HepG2 (cell line): Measurements from ENCODE around the gene ADCY7. TPM values are rescaled to one million over a fixed set of nuclear protein-coding genes. Genes with fewer than 3 reads are reported as not detected.
A peak's percentile ranks its signal among the peaks of the same experiment; 100 is the strongest.

ENCODE experiments used
- KAT8 ChIP-seq: IDR thresholded peaks from 2 replicates; pipeline ENCODE4 v1.6.1; 2016; ENCODE audit warnings: missing genetic modification reagents, missing compliant biosample characterization
- NFKB2 ChIP-seq: sonication (generic); formaldehyde crosslinking; IDR thresholded peaks from 2 replicates; pipeline ENCODE4 v1.4.0; 2020; ENCODE audit warnings: missing genetic modification reagents, borderline replicate concordance
- NR1H2 ChIP-seq: sonication (generic); formaldehyde crosslinking; IDR thresholded peaks from 2 replicates; pipeline ENCODE4 v1.8.1; 2022; ENCODE audit warnings: low read depth, missing genetic modification reagents, borderline replicate concordance
- NR2F6 ChIP-seq, 2 experiments: IDR thresholded peaks; 2 replicates each; pipeline ENCODE4 v1.6.1; 2016; ENCODE audit warnings: antibody characterized with exemption in 1 of 2, mild to moderate bottlenecking in 1 of 2
- NR3C1 ChIP-seq: sonication (generic); formaldehyde crosslinking; IDR thresholded peaks from 2 replicates; pipeline ENCODE4 v1.4.0; 2020; ENCODE audit warnings: missing genetic modification reagents
- SATB2 ChIP-seq: sonication (generic); formaldehyde crosslinking; IDR thresholded peaks from 2 replicates; pipeline ENCODE4 v1.5.0; 2020; ENCODE audit warnings: missing genetic modification reagents
- TBX3 ChIP-seq: fragments of 450-650 bp; IDR thresholded peaks from 2 replicates; pipeline ENCODE4 v1.6.1; 2017; ENCODE audit warnings: antibody characterized with exemption, mild to moderate bottlenecking, inconsistent platforms, borderline replicate concordance
- ZNF124 ChIP-seq: sonication (generic); formaldehyde crosslinking; IDR thresholded peaks from 2 replicates; pipeline ENCODE4 v1.4.0; 2020; ENCODE audit warnings: missing genetic modification reagents
- ZNF567 ChIP-seq: sonication (generic); formaldehyde crosslinking; IDR thresholded peaks from 2 replicates; pipeline ENCODE4 v1.8.1; 2023; ENCODE audit warnings: mild to moderate bottlenecking, missing genetic modification reagents, borderline replicate concordance
- polyA plus RNA-seq, 8 experiments: library from polyadenylated mRNA; depleted of rRNA in 3 of 8; stranded (reverse) in 7 of 8; unstranded in 1 of 8; fragments of >200 nt; fragmentation: Illumina TruSeq in 4 of 8; extraction: Trizol in 4 of 8; gene quantifications; 2 replicates each; pipeline versions ENCODE4 v1.2.1 to v1.2.3, GENCODE V29; 2011 to 2016; ENCODE audit warnings: low read depth in 4 of 8, missing spikeins in 1 of 8, mixed read lengths in 1 of 8; ENCODE audit not compliant: insufficient read depth in 1 of 8
- total RNA-seq, 5 experiments: library from RNA; depleted of rRNA; stranded (reverse); fragments of >200 nt; fragmentation: Illumina TruSeq; extraction: Trizol; gene quantifications; 2 replicates each; pipeline ENCODE4 v1.2.3, GENCODE V29; 2016; ENCODE audit warnings: low read depth in 1 of 5
- TF ChIP-seq, protein P1 (sequence below): sonication (generic); formaldehyde crosslinking; IDR thresholded peaks from 2 replicates; pipeline ENCODE4 v1.8.0; 2022; ENCODE audit warnings: mild to moderate bottlenecking, missing genetic modification reagents; ENCODE audit not compliant: insufficient replicate concordance
- TF ChIP-seq, protein P2 (sequence below): IDR thresholded peaks from 2 replicates; pipeline ENCODE4 v1.6.1; 2016; ENCODE audit warnings: low read depth, borderline replicate concordance
- TF ChIP-seq, protein P3 (sequence below): sonication (generic); formaldehyde crosslinking; conservative IDR thresholded peaks from 2 replicates; pipeline ENCODE4 v1.4.0; 2020; ENCODE audit warnings: missing genetic modification reagents
- TF ChIP-seq, protein P4 (sequence below): sonication (generic); formaldehyde crosslinking; IDR thresholded peaks from 2 replicates; pipeline ENCODE4 v1.4.0; 2020; ENCODE audit warnings: missing genetic modification reagents, borderline replicate concordance
- TF ChIP-seq, protein P5 (sequence below): sonication (generic); formaldehyde crosslinking; IDR thresholded peaks from 2 replicates; pipeline ENCODE4 v1.4.0; 2020; ENCODE audit warnings: mild to moderate bottlenecking, missing genetic modification reagents, borderline replicate concordance

The ADCY7 gene
- total and polyA plus RNA-seq, 2 of the 13 experiments (the other 11 are each of a cell fraction or from before 2014, with no cell fraction given), result 2.2 to 4.3 TPM

DNA sequence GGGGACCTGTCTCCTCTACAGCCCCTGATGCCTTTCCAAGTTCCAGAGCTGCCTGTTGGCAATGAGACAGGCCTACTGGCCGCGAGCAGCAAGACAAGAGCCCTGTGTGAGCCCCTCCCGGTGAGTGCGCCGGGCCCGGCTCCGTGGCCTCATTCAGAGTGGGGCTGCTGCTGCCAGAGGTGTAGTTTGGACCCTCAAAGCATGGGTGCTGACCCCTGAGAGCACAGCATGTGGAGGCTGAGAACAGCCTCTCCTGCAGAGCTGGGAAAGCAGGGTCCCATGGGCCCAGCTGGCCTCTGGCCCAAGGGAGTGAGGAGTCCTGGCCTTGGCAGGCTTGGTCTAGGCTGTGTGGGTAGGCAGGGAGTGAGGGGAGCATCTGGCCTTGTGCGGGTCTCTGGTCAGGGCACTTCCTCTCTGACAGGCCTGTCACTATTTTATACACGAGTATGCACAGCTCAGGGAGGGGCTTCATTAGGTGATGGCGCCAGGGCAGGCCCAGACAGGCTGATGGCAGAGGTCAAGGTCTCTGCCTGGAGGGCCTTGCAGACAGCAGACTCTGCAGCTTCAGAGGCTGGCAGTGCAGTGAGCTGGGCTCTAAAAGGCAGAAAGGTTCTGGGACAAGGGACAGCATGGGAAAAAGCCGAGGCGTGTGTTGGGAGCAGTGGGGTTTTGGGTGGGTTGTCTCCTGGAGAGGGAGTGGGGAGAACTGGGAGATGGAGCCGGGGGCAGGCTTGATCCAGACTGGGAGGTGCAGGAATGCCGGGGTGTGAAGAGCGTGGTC is 43.4 kb downstream of the ADCY7 start (continued):
- TF ChIP-seq NR1H2 (no peak), KAT8 (CRISPR knock-in tag) (0 out of 2 replicates have a peak, but pooled peaks have one; percentile 11), NFKB2 (CRISPR knock-in tag) (no peak; the same call in 1 of the 2 replicates), SATB2 (CRISPR knock-in tag) (no peak), ZNF567 (no peak), NR3C1 (CRISPR knock-in tag) (no peak), NR2F6 (IDR thresholded peaks at IDR 0.05) (peak; percentile 95), NR2F6 (CRISPR knock-in tag; IDR thresholded peaks at IDR 0.05) (peak; percentile 96), TBX3 (no peak), ZNF124 (CRISPR knock-in tag) (no peak)
- TF ChIP-seq, protein P1, sequence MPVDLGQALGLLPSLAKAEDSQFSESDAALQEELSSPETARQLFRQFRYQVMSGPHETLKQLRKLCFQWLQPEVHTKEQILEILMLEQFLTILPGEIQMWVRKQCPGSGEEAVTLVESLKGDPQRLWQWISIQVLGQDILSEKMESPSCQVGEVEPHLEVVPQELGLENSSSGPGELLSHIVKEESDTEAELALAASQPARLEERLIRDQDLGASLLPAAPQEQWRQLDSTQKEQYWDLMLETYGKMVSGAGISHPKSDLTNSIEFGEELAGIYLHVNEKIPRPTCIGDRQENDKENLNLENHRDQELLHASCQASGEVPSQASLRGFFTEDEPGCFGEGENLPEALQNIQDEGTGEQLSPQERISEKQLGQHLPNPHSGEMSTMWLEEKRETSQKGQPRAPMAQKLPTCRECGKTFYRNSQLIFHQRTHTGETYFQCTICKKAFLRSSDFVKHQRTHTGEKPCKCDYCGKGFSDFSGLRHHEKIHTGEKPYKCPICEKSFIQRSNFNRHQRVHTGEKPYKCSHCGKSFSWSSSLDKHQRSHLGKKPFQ, result peak; percentile 50
- TF ChIP-seq, protein P2, sequence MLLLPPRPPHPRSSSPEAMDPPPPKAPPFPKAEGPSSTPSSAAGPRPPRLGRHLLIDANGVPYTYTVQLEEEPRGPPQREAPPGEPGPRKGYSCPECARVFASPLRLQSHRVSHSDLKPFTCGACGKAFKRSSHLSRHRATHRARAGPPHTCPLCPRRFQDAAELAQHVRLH (CRISPR knock-in tag), result no peak
- TF ChIP-seq, protein P3, sequence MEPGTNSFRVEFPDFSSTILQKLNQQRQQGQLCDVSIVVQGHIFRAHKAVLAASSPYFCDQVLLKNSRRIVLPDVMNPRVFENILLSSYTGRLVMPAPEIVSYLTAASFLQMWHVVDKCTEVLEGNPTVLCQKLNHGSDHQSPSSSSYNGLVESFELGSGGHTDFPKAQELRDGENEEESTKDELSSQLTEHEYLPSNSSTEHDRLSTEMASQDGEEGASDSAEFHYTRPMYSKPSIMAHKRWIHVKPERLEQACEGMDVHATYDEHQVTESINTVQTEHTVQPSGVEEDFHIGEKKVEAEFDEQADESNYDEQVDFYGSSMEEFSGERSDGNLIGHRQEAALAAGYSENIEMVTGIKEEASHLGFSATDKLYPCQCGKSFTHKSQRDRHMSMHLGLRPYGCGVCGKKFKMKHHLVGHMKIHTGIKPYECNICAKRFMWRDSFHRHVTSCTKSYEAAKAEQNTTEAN (CRISPR knock-in tag), result no peak
- TF ChIP-seq, protein P4, sequence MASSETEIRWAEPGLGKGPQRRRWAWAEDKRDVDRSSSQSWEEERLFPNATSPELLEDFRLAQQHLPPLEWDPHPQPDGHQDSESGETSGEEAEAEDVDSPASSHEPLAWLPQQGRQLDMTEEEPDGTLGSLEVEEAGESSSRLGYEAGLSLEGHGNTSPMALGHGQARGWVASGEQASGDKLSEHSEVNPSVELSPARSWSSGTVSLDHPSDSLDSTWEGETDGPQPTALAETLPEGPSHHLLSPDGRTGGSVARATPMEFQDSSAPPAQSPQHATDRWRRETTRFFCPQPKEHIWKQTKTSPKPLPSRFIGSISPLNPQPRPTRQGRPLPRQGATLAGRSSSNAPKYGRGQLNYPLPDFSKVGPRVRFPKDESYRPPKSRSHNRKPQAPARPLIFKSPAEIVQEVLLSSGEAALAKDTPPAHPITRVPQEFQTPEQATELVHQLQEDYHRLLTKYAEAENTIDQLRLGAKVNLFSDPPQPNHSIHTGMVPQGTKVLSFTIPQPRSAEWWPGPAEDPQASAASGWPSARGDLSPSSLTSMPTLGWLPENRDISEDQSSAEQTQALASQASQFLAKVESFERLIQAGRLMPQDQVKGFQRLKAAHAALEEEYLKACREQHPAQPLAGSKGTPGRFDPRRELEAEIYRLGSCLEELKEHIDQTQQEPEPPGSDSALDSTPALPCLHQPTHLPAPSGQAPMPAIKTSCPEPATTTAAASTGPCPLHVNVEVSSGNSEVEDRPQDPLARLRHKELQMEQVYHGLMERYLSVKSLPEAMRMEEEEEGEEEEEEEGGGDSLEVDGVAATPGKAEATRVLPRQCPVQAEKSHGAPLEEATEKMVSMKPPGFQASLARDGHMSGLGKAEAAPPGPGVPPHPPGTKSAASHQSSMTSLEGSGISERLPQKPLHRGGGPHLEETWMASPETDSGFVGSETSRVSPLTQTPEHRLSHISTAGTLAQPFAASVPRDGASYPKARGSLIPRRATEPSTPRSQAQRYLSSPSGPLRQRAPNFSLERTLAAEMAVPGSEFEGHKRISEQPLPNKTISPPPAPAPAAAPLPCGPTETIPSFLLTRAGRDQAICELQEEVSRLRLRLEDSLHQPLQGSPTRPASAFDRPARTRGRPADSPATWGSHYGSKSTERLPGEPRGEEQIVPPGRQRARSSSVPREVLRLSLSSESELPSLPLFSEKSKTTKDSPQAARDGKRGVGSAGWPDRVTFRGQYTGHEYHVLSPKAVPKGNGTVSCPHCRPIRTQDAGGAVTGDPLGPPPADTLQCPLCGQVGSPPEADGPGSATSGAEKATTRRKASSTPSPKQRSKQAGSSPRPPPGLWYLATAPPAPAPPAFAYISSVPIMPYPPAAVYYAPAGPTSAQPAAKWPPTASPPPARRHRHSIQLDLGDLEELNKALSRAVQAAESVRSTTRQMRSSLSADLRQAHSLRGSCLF (CRISPR knock-in tag), result no peak
- TF ChIP-seq, protein P5, sequence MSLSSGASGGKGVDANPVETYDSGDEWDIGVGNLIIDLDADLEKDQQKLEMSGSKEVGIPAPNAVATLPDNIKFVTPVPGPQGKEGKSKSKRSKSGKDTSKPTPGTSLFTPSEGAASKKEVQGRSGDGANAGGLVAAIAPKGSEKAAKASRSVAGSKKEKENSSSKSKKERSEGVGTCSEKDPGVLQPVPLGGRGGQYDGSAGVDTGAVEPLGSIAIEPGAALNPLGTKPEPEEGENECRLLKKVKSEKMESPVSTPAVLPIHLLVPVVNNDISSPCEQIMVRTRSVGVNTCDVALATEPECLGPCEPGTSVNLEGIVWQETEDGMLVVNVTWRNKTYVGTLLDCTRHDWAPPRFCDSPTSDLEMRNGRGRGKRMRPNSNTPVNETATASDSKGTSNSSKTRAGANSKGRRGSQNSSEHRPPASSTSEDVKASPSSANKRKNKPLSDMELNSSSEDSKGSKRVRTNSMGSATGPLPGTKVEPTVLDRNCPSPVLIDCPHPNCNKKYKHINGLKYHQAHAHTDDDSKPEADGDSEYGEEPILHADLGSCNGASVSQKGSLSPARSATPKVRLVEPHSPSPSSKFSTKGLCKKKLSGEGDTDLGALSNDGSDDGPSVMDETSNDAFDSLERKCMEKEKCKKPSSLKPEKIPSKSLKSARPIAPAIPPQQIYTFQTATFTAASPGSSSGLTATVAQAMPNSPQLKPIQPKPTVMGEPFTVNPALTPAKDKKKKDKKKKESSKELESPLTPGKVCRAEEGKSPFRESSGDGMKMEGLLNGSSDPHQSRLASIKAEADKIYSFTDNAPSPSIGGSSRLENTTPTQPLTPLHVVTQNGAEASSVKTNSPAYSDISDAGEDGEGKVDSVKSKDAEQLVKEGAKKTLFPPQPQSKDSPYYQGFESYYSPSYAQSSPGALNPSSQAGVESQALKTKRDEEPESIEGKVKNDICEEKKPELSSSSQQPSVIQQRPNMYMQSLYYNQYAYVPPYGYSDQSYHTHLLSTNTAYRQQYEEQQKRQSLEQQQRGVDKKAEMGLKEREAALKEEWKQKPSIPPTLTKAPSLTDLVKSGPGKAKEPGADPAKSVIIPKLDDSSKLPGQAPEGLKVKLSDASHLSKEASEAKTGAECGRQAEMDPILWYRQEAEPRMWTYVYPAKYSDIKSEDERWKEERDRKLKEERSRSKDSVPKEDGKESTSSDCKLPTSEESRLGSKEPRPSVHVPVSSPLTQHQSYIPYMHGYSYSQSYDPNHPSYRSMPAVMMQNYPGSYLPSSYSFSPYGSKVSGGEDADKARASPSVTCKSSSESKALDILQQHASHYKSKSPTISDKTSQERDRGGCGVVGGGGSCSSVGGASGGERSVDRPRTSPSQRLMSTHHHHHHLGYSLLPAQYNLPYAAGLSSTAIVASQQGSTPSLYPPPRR (CRISPR knock-in tag), result no peak
